T-helper 1 cell treated with Interleukin-12 subunit alpha and Interleukin-12 subunit beta and Interleukin-4 antibody, amounts not matched to agents 30 μg/mL and 1 μg/mL, for 36 hours (primary cell): ENCODE data around the gene XPNPEP1.

Experiments used
- H3K27ac Mint-ChIP-seq: one replicate; pipeline ENCODE4 v1.8.0; 2021; ENCODE audit warnings: mild to moderate bottlenecking, mixed read lengths
- H3K27me3 Mint-ChIP-seq: one replicate; pipeline ENCODE4 v1.8.0; 2021; ENCODE audit warnings: low read depth, mixed read lengths
- H3K36me3 Mint-ChIP-seq: one replicate; pipeline ENCODE4 v1.8.0; 2021; ENCODE audit warnings: low read depth, mixed read lengths
- H3K4me1 Mint-ChIP-seq: one replicate; pipeline ENCODE4 v1.8.0; 2021; ENCODE audit warnings: low read depth, mixed read lengths
- H3K4me3 Mint-ChIP-seq: one replicate; pipeline ENCODE4 v1.8.0; 2021; ENCODE audit warnings: mild to moderate bottlenecking, moderate library complexity, mixed read lengths
- H3K9me3 Mint-ChIP-seq: one replicate; pipeline ENCODE4 v1.8.0; 2021; ENCODE audit warnings: mixed read lengths

The XPNPEP1 gene

GRCh38 chr10:109821672-109822071, 101.6 kb downstream of the XPNPEP1 start:
- Mint-ChIP-seq H3K27me3 (no peaks in the 10 kb centered on the region), H3K4me1 (no peaks in the 10 kb centered on the region), H3K9me3 (peaks cover 4% of the 10 kb centered on the region), H3K27ac (no peak overlapping the region), H3K36me3 (no peaks in the 10 kb centered on the region), H3K4me3 (no peak overlapping the region)

- Mint-ChIP-seq H3K4me3 (no peak overlapping the region), H3K27ac (no peak overlapping the region), H3K36me3 (no peaks in the 10 kb centered on the region), H3K4me1 (no peaks in the 10 kb centered on the region), H3K9me3 (peaks cover 4% of the 10 kb centered on the region), H3K27me3 (no peaks in the 10 kb centered on the region)
Observed at GRCh38 chr10:109820620-109821405, 102.5 kb downstream of the XPNPEP1 start.

- H3K27me3 Mint-ChIP-seq, result no peaks in the 10 kb centered on the region
- no peak overlapping the region for H3K4me3 Mint-ChIP-seq
- no peaks in the 10 kb centered on the region for H3K4me1 Mint-ChIP-seq
- H3K27ac Mint-ChIP-seq, result no peak overlapping the region
- no peaks in the 10 kb centered on the region for H3K36me3 Mint-ChIP-seq
- no peaks in the 10 kb centered on the region for H3K9me3 Mint-ChIP-seq
Observed at GRCh38 chr10:109819807-109820206, 103.5 kb downstream of the XPNPEP1 start.
